GM12801 (cell line): ENCODE data around the gene UXT.

Experiments
- CTCF ChIP-seq: IDR thresholded peaks from one replicate; pipeline ENCODE4 v1.5.1; 2011; ENCODE audit warnings: control low read depth; ENCODE audit not compliant: insufficient read length; ENCODE audit errors: extremely low read depth

Gene UXT

GRCh38 chrX:47658301-47658683 is 688 bp downstream of the UXT start:
- TF ChIP-seq CTCF = no peak

GRCh38 chrX:47651043-47651905 is 7.7 kb downstream of the UXT start:
- TF ChIP-seq CTCF = no peak

GRCh38 chrX:47650164-47651042 is 8.6 kb downstream of the UXT start, which contains the start of gene ELK1:
Gene ELK1, minus strand, starts transcription at chrX:47650563. Its CDS starts 9,122 bp downstream, at chrX:47641441.
- TF ChIP-seq CTCF = no peak

GRCh38 chrX:47649781-47650163 is 9.2 kb downstream of the UXT start:
- TF ChIP-seq CTCF = no peak

GRCh38 chrX:47649271-47649670 is 9.7 kb downstream of the UXT start:
- TF ChIP-seq CTCF = no peak

GRCh38 chrX:47648376-47648775 is 10.6 kb downstream of the UXT start:
- no peak for TF ChIP-seq CTCF

- no peak for TF ChIP-seq CTCF
Observed at GRCh38 chrX:47646636-47647035, 12.3 kb downstream of the UXT start.
